22Rv1 (cell line): ENCODE measurements around the gene PIAS4.

Experiments
- H3K27ac ChIP-seq: fragments of 450-650 bp; 2 replicates; pipeline ENCODE4 v1.5.1; 2017
- ZFX ChIP-seq: fragments of 450-650 bp; IDR thresholded peaks from 2 replicates; pipeline ENCODE4 v1.6.1; 2017; ENCODE audit warnings: antibody characterized with exemption, borderline replicate concordance
- TF ChIP-seq, protein P1 (sequence below): fragments of 450-650 bp; IDR thresholded peaks from 2 replicates; pipeline ENCODE4 v1.5.1; 2017; ENCODE audit warnings: mild to moderate bottlenecking

The PIAS4 gene

DNA sequence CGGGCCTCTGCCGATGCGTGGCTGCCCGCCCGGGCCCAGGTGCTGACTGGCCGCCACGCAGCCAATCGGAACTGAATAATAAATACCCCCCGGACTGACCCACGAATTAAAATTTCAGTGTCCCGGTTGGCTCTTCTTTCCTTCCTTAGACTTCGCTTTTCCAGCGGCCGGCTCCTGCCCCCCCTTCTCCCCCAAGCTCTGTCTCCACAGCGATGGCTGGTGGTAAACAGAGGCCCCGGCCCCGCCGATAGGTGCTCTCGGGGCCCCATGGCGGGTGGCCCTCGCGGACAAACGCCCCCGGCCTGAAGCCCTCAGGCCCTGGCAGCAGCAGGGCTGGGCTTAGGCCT, 56.6 kb downstream of the PIAS4 start:
- H3K27ac ChIP-seq: peak overlapping the region; percentile 97
- no peak for TF ChIP-seq ZFX
- TF ChIP-seq, protein P1, sequence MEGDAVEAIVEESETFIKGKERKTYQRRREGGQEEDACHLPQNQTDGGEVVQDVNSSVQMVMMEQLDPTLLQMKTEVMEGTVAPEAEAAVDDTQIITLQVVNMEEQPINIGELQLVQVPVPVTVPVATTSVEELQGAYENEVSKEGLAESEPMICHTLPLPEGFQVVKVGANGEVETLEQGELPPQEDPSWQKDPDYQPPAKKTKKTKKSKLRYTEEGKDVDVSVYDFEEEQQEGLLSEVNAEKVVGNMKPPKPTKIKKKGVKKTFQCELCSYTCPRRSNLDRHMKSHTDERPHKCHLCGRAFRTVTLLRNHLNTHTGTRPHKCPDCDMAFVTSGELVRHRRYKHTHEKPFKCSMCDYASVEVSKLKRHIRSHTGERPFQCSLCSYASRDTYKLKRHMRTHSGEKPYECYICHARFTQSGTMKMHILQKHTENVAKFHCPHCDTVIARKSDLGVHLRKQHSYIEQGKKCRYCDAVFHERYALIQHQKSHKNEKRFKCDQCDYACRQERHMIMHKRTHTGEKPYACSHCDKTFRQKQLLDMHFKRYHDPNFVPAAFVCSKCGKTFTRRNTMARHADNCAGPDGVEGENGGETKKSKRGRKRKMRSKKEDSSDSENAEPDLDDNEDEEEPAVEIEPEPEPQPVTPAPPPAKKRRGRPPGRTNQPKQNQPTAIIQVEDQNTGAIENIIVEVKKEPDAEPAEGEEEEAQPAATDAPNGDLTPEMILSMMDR: no peak

DNA sequence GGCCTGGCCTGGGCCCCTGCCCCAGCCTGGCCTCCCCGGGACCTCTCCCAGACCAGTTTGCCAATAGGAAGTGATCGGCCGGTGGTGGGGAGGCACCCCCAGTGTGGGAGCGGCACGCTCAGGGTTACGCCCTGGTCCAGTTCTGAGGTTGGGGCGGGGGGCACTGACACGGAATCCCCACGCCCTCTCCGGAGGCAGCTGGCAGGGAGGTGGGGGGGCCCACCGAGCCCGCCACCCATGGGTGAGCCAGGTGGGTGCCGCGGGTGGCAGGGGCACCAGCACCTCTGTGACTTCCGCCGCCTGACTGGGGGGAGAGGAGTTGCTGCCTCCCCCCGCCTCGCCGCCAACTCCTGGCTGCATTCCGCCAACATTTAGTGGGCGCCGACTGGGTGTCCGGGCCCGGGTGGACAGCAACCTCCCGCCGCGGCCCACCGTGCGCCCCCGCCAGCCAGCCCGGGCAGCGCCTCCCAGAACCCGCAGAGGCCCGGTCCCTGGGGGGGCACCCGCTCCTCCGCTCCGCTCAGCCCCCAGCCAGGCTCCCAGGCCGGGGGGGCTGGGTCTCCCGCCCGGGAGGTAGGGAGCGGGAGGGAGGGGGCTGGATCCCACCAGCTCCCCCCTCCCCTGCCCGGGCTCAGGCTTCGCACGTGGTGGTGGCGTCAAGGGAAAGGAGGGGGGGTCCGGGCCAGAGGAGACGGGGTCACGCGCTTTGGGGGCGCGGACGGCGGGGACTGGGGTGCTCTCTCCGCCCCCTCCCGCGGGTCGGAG, 57.1 kb downstream of the PIAS4 start:
- no peak for TF ChIP-seq ZFX
- TF ChIP-seq, protein P1: no peak
- H3K27ac ChIP-seq: peak overlapping the region; percentile 97

DNA sequence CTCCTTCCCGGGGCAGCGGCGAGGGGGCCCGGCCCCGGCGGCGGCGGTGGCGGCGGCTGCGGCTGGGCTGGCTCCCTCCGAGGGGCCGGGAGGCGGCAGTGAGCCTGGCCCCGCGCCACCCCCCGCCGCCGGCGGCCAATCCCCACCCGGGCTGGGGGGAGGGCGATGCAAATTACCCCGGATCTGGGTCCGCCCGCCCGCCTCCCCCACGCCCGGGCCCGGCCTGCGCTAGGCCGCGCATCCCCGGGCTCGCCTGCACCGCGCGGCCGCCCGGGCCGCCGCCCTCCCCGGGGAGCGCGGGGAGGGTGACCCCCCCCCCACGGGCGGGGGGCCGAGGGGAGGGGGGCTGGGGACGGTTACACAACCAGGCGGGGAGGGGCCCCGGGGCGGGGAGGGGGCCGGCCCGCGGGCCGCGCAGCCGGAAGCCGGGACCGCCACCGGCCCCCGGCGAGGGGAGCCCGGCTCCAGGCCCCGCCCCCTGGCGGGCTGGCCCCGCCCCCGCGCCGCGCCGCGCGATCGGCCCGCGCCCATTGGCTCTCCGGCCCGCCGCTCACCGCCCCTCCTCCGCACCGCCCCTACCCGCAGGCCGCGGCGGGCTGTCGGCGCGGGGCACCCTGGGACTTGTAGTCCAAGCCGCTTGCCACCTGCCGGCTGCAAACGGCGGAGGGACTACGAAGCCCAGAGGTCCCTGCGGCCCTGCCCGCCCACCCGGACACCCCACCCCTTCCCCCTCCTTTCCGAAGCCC, 58.1 kb downstream of the PIAS4 start:
- TF ChIP-seq, protein P1: no peak
- no peak for TF ChIP-seq ZFX
- H3K27ac ChIP-seq: peak overlapping the region; percentile 97

GRCh38 chr19:4066176-4066606, 58.7 kb downstream of the PIAS4 start:
- TF ChIP-seq, protein P1: no peak
- TF ChIP-seq ZFX: no peak
- H3K27ac ChIP-seq: peak overlapping the region; percentile 97

- no peak for TF ChIP-seq ZFX
- H3K27ac ChIP-seq: peak within 1 kb of the TSS; percentile 97
Measured at GRCh38 chr19:4066682-4067395, 59.3 kb downstream of the PIAS4 start, which contains the start of gene ZBTB7A. TSS of gene ZBTB7A (minus strand) at chr19:4066899. CDS start at chr19:4055232, 11,667 bp downstream.

GRCh38 chr19:4067396-4068046, 60.0 kb downstream of the PIAS4 start:
- TF ChIP-seq, protein P1: no peak
- TF ChIP-seq ZFX: no peak
- H3K27ac ChIP-seq: peak overlapping the region; percentile 97; the same call in 1 of the 2 replicates
